CD4-positive, CD25-positive, alpha-beta regulatory T cell (primary cell): Measurements from ENCODE around the gene CRYBA2. TPM values are rescaled to one million over a fixed set of nuclear protein-coding genes. Genes with fewer than 3 reads are reported as not detected.

ENCODE experiments used
- ATAC-seq, 2 donors: fragments of 150-1000 bp; cut with Tn5 transposase; one replicate each; pipeline ENCODE4 v1.10.0; 2021; ENCODE audit warnings: low read depth in 2 of 2, moderate number of reproducible peaks in 2 of 2, moderate library complexity in 1 of 2
- DNase-seq, 3 donors: peaks; one replicate each; pipeline versions ENCODE4 v3.0.0 to v3.0.0-alpha.2; 2012 to 2022; ENCODE audit warnings: mixed read lengths in 1 of 3
- H3K27ac ChIP-seq: one replicate; pipeline ENCODE4 v1.7.0; 2013; ENCODE audit warnings: mild to moderate bottlenecking, low read length; ENCODE audit not compliant: insufficient read depth, poor library complexity, severe bottlenecking
- H3K27me3 ChIP-seq: one replicate; pipeline ENCODE4 v1.7.0; 2013; ENCODE audit warnings: low read length; ENCODE audit not compliant: control insufficient read depth, insufficient read depth
- H3K36me3 ChIP-seq: one replicate; pipeline ENCODE4 v1.7.0; 2013; ENCODE audit warnings: mild to moderate bottlenecking, low read length, moderate library complexity; ENCODE audit not compliant: control insufficient read depth, insufficient read depth
- H3K4me1 ChIP-seq: 2 replicates; pipeline ENCODE4 v1.7.0; 2013; ENCODE audit warnings: mild to moderate bottlenecking, low read length; ENCODE audit not compliant: insufficient read depth, control insufficient read depth, poor library complexity, severe bottlenecking
- H3K4me3 ChIP-seq: one replicate; pipeline ENCODE4 v1.7.0; 2013; ENCODE audit warnings: low read depth, mild to moderate bottlenecking, low read length, moderate library complexity
- H3K9me3 ChIP-seq, 2 experiments: 1 replicate in 1 of 2; 2 replicates in 1 of 2; pipeline ENCODE4 v1.7.0; 2013; ENCODE audit warnings: low read length in 2 of 2, mild to moderate bottlenecking in 1 of 2, moderate library complexity in 1 of 2; ENCODE audit not compliant: control insufficient read depth in 2 of 2
- H3K27ac Mint-ChIP-seq, 3 donors: one replicate each; pipeline ENCODE4 v1.8.0; 2020 to 2022; ENCODE audit warnings: mild to moderate bottlenecking in 3 of 3, mixed read lengths in 3 of 3, moderate library complexity in 2 of 3
- H3K27me3 Mint-ChIP-seq: one replicate; pipeline ENCODE4 v1.8.0; 2022; ENCODE audit warnings: mild to moderate bottlenecking, mixed read lengths
- H3K36me3 Mint-ChIP-seq: one replicate; pipeline ENCODE4 v1.8.0; 2020; ENCODE audit warnings: mixed read lengths
- H3K4me1 Mint-ChIP-seq, 4 donors: one replicate each; pipeline ENCODE4 v1.8.0; 2020 to 2022; ENCODE audit warnings: mixed read lengths in 4 of 4, mild to moderate bottlenecking in 1 of 4
- H3K4me3 Mint-ChIP-seq, 4 donors: one replicate each; pipeline ENCODE4 v1.8.0; 2020 to 2022; ENCODE audit warnings: mild to moderate bottlenecking in 4 of 4, mixed read lengths in 4 of 4, moderate library complexity in 3 of 4
- H3K9me3 Mint-ChIP-seq, 7 donors: one replicate each; pipeline ENCODE4 v1.8.0; 2020 to 2022; ENCODE audit warnings: mixed read lengths in 7 of 7, mild to moderate bottlenecking in 3 of 7, moderate library complexity in 2 of 7
- polyA plus RNA-seq, 4 donors: library from polyadenylated mRNA; unstranded; fragments of 300-500 nt; fragmentation: Illumina TruSeq; gene quantifications; one replicate each; pipeline ENCODE4 v1.2.3, GENCODE V29; 2021
- total RNA-seq: library from RNA; stranded (reverse); gene quantifications from one replicate; pipeline ENCODE4 v1.2.3, GENCODE V29; 2022

CRYBA2 gene
- total and polyA plus RNA-seq, 5 donors from 2014 or later, result not detected

- Histone ChIP-seq H3K4me3 (no peak overlapping the region), H3K36me3 (no peaks in the 10 kb centered on the region), H3K27me3 (peaks cover 38% of the 10 kb centered on the region), H3K27ac (no peak overlapping the region), H3K4me1 (peaks cover 23% of the 10 kb centered on the region), H3K9me3 (no peaks in the 10 kb centered on the region)
- no peak for ATAC-seq
- H3K36me3 Mint-ChIP-seq, result no peaks in the 10 kb centered on the region
- DNase-seq, result no peak
- no peak overlapping the region for H3K4me3 Mint-ChIP-seq
- peaks cover 0 to 9% (median 0%) of the 10 kb centered on the region in 7 donors for H3K9me3 Mint-ChIP-seq
- peaks cover 0 to 23% (median 5%) of the 10 kb centered on the region in 4 donors for H3K4me1 Mint-ChIP-seq
- peaks cover 85% of the 10 kb centered on the region for H3K27me3 Mint-ChIP-seq
- no peak overlapping the region for H3K27ac Mint-ChIP-seq
Measured at GRCh38 chr2:218959761-218960308, 33.4 kb downstream of the CRYBA2 start.

- H3K27ac Mint-ChIP-seq, result peak within 1 kb of the TSS in 1 of 3 donors; percentile 60
- peaks cover 0 to 9% (median 0%) of the 10 kb centered on the region in 7 donors for H3K9me3 Mint-ChIP-seq
- H3K36me3 Mint-ChIP-seq, result no peaks in the 10 kb centered on the region
- Histone ChIP-seq H3K4me1 (peaks cover 23% of the 10 kb centered on the region), H3K4me3 (no peak within 1 kb of the TSS), H3K27ac (no peak within 1 kb of the TSS), H3K36me3 (no peaks in the 10 kb centered on the region), H3K27me3 (peaks cover 34% of the 10 kb centered on the region), H3K9me3 (no peaks in the 10 kb centered on the region)
- H3K27me3 Mint-ChIP-seq, result peaks cover 84% of the 10 kb centered on the region
- ATAC-seq (peak; percentile 55 to 56), DNase-seq (peak; percentile 29 to 78 (median 44))
- H3K4me1 Mint-ChIP-seq, result peaks cover 0 to 23% (median 5%) of the 10 kb centered on the region in 4 donors
- H3K4me3 Mint-ChIP-seq, result peak within 1 kb of the TSS; percentile 40 to 74 (median 60)
Measured at GRCh38 chr2:218959141-218959731, 34.0 kb downstream of the CRYBA2 start, which contains the start of gene CDK5R2. TSS of gene CDK5R2 (plus strand) at chr2:218959666. CDS start at chr2:218959821, 155 bp downstream.

- peaks cover 80% of the 10 kb centered on the region for H3K27me3 Mint-ChIP-seq
- ATAC-seq (no peak), DNase-seq (no peak)
- H3K4me1 Mint-ChIP-seq, result peaks cover 0 to 23% (median 5%) of the 10 kb centered on the region in 4 donors
- H3K9me3 Mint-ChIP-seq, result peaks cover 0 to 4% (median 0%) of the 10 kb centered on the region in 7 donors
- no peak overlapping the region for H3K27ac Mint-ChIP-seq
- peaks cover 23% of the 10 kb centered on the region for H3K4me1 ChIP-seq
- H3K4me3 ChIP-seq, result no peak overlapping the region
- peak overlapping the region; percentile 17 to 51 (median 24) for H3K4me3 Mint-ChIP-seq
- H3K27me3 ChIP-seq, result peaks cover 25% of the 10 kb centered on the region
- no peaks in the 10 kb centered on the region for H3K36me3 ChIP-seq
- no peak overlapping the region for H3K27ac ChIP-seq
- no peaks in the 10 kb centered on the region for H3K9me3 ChIP-seq
- H3K36me3 Mint-ChIP-seq, result no peaks in the 10 kb centered on the region
Measured at GRCh38 chr2:218958276-218958675, 34.9 kb downstream of the CRYBA2 start.

GRCh38 chr2:218957671-218958070 lies 35.6 kb downstream of the CRYBA2 start:
- Mint-ChIP-seq H3K9me3 (peaks cover 0 to 4% (median 0%) of the 10 kb centered on the region in 7 donors), H3K27me3 (peaks cover 74% of the 10 kb centered on the region), H3K4me3 (no peak overlapping the region), H3K27ac (no peak overlapping the region), H3K4me1 (peaks cover 0 to 23% (median 5%) of the 10 kb centered on the region in 4 donors), H3K36me3 (no peaks in the 10 kb centered on the region)
- ATAC-seq, result no peak
- H3K4me3 ChIP-seq, result no peak overlapping the region
- H3K27ac ChIP-seq, result no peak overlapping the region
- H3K36me3 ChIP-seq, result no peaks in the 10 kb centered on the region
- H3K4me1 ChIP-seq, result peaks cover 21% of the 10 kb centered on the region
- DNase-seq, result no peak
- peaks cover 20% of the 10 kb centered on the region for H3K27me3 ChIP-seq
- H3K9me3 ChIP-seq, result no peaks in the 10 kb centered on the region

GRCh38 chr2:218956039-218956438 lies 37.2 kb downstream of the CRYBA2 start:
- Histone ChIP-seq H3K36me3 (no peaks in the 10 kb centered on the region), H3K27me3 (peaks cover 10% of the 10 kb centered on the region), H3K27ac (no peak overlapping the region), H3K4me1 (peaks cover 18% of the 10 kb centered on the region), H3K4me3 (no peak overlapping the region), H3K9me3 (no peaks in the 10 kb centered on the region)
- Mint-ChIP-seq H3K36me3 (no peaks in the 10 kb centered on the region), H3K27ac (no peak overlapping the region), H3K4me3 (no peak overlapping the region), H3K9me3 (peaks cover 0 to 4% (median 0%) of the 10 kb centered on the region in 7 donors), H3K4me1 (peaks cover 0 to 15% (median 2%) of the 10 kb centered on the region in 4 donors), H3K27me3 (peaks cover 59% of the 10 kb centered on the region)
- DNase-seq (no peak), ATAC-seq (no peak)

GRCh38 chr2:218954541-218955300 lies 38.5 kb downstream of the CRYBA2 start:
- Histone ChIP-seq H3K4me3 (no peak overlapping the region), H3K36me3 (no peaks in the 10 kb centered on the region), H3K4me1 (peaks cover 8% of the 10 kb centered on the region), H3K27ac (no peak overlapping the region), H3K9me3 (no peaks in the 10 kb centered on the region), H3K27me3 (peaks cover 8% of the 10 kb centered on the region)
- Mint-ChIP-seq H3K9me3 (peaks cover 0 to 3% (median 0%) of the 10 kb centered on the region in 7 donors), H3K27me3 (peaks cover 52% of the 10 kb centered on the region), H3K4me1 (peaks cover 0 to 9% (median under 1%) of the 10 kb centered on the region in 4 donors), H3K27ac (no peak overlapping the region), H3K4me3 (no peak overlapping the region), H3K36me3 (no peaks in the 10 kb centered on the region)
- DNase-seq (no peak), ATAC-seq (no peak)

- H3K36me3 ChIP-seq, result no peaks in the 10 kb centered on the region
Measured at GRCh38 chr2:218953366-218953954, 39.8 kb downstream of the CRYBA2 start.

More at GRCh38 chr2:218953366-218953954, 39.8 kb downstream of the CRYBA2 start:
- no peak for ATAC-seq
- Histone ChIP-seq H3K4me1 (no peaks in the 10 kb centered on the region), H3K4me3 (no peak overlapping the region), H3K27me3 (peaks cover 8% of the 10 kb centered on the region), H3K27ac (no peak overlapping the region), H3K9me3 (no peaks in the 10 kb centered on the region)
- Mint-ChIP-seq H3K4me3 (no peak overlapping the region), H3K27me3 (peaks cover 50% of the 10 kb centered on the region), H3K36me3 (no peaks in the 10 kb centered on the region), H3K27ac (no peak overlapping the region), H3K4me1 (peaks cover 0 to 3% (median 0%) of the 10 kb centered on the region in 4 donors), H3K9me3 (peaks cover 0 to 3% (median 0%) of the 10 kb centered on the region in 7 donors)
- no peak for DNase-seq
